ENCODE data around the gene DPYSL4.

GRCh38 chr10:132212816-132213215 lies 26.1 kb downstream of the DPYSL4 start:
- TF ChIP-seq CTCF (IDR thresholded peaks at IDR 0.05; ENCODE audit: low read length) (no peak), EZH2 (IDR thresholded peaks at IDR 0.05; ENCODE audit: borderline replicate concordance, low read length) (no peak)

Measured in OCI-LY1 (cell line).